Measurements from ENCODE around the gene HFM1. TPM values are rescaled to one million over a fixed set of nuclear protein-coding genes. Genes with fewer than 3 reads are reported as not detected.
A peak's percentile ranks its signal among the peaks of the same experiment; 100 is the strongest.

The HFM1 gene
- total RNA-seq (2014; rRNA removed; shearing (Covaris generic)) = 0.41 and 1.3 TPM in 2 replicates
- 1.4 and 1.6 TPM in 2 replicates for total RNA-seq (2022)
- Bru-seq, nascent RNA = percentile 33 among the genes with signal in this experiment
- BruChase-seq, experiment 1, labeled RNA remaining after a 6-hour chase = percentile 30 among the genes with signal in this experiment
- percentile 35 among the genes with signal in this experiment for BruChase-seq, experiment 2, labeled RNA remaining after a 2-hour chase
- long read RNA-seq, partial matches to known transcripts = 0 of 2 reads
- long read RNA-seq, other reads (novel, unspliced or antisense) = 2 of 2 reads

DNA sequence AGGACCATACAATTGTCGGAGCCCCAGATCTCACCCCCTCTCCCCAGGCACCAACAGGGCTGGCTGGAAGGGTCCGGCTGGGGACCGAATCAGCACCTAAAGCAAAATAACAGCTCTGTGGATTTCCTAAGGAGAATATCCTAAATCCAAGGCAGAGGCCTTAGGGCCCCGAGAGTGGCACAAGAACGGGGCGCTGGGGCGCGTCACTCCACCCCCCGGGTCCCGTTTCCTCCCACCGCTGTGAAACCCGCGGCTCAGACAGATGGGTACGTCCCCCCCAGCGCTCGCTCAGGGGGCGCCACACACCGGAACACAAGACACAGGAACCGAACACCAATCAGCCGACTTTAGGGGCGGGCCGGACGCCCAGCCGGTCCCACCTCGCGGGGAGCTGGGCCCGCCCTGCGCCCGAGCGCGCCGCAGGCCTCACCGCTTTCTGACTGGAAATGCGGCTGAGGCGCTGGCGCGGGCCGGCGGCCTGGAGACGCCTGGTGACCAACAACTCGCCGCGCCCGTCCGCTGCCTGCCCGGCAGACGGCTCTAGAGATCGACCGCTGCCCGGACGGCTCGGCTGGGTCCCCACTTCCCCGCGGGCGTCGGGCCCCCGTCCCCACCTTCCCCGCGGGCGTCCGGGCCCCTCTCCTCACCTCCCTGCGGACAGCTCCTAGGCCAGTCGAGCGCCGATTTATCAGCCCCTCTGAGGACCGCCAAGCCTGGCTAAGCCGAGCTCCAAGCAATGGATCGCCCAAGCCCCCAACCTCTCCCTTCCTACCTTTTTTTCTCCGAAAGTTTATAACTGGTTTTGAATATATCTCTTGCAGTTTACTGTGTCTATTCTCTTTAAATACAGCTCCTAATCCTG lies at the start of gene HFM1:
TSS of gene HFM1 (minus strand) at position 687 of the 862 bp plus-strand sequence. CDS start 3,755 bp downstream, outside the sequence.
- no peaks in the 10 kb centered on the region for H4K20me1 ChIP-seq (ENCODE audit: insufficient read depth, low read length)
- no peaks in the 10 kb centered on the region for H3K36me3 ChIP-seq (ENCODE audit: insufficient read depth, low read length)
- H3K9me2 ChIP-seq (ENCODE audit: insufficient read depth, low read length) = no peaks in the 10 kb centered on the region
- peak within 1 kb of the TSS; percentile 86 for H3K4me2 ChIP-seq (ENCODE audit: low read length)
- H3K9me3 ChIP-seq (ENCODE audit: low read length) = no peaks in the 10 kb centered on the region
- H3K79me2 ChIP-seq (ENCODE audit: insufficient read depth, low read depth, low read length) = no peaks in the 10 kb centered on the region
- no TSS peak for BruUV-seq (replicated peaks)
- no peak within 1 kb of the TSS for H3K27ac ChIP-seq (ENCODE audit: low read depth, low read length, poor library complexity, severe bottlenecking)
- H3K4me3 ChIP-seq (ENCODE audit: low read depth, low read length, poor library complexity, severe bottlenecking) = peak within 1 kb of the TSS; percentile 71
- intact Hi-C loops (cut with micrococcal nuclease; ENCODE audit: unreplicated experiment) = loop anchor here (5.0 to 10.0 kb wide), 2 partner anchors 237 to 520 kb away; no protein-coding TSS in a partner anchor
- H2AFZ ChIP-seq (ENCODE audit: low read length) = peak within 1 kb of the TSS; percentile 84
- peak; percentile 36 for TF ChIP-seq CTCF (conservative IDR thresholded peaks at IDR 0.05; ENCODE audit: low read length)
- no peak for TF ChIP-seq EZH2phosphoT487 (IDR thresholded peaks at IDR 0.05; ENCODE audit: borderline replicate concordance, low read depth, low read length)
- ChIA-PET POLR2A (interaction anchor here (0.6 to 1.7 kb wide), 3 partner anchors 78 to 392 kb away, joined by 3 to 5 read pairs (median 4); partner anchors contain the start of gene CDC7), CTCF (ENCODE audit: unreplicated experiment) (no interaction called here)
- peak; percentile 86 for DNase-seq (ENCODE audit: low spot score)
- peaks cover 8% of the 10 kb centered on the region for H3K4me1 ChIP-seq (ENCODE audit: insufficient read depth, low read length, poor library complexity, severe bottlenecking)

GRCh38 chr1:91454136-91454535 lies 49.5 kb upstream of the HFM1 start:
- Histone ChIP-seq H3K79me2 (ENCODE audit: insufficient read depth, low read depth, low read length) (no peaks in the 10 kb centered on the region), H3K36me3 (ENCODE audit: insufficient read depth, low read length) (no peaks in the 10 kb centered on the region), H4K20me1 (ENCODE audit: insufficient read depth, low read length) (no peaks in the 10 kb centered on the region), H3K27ac (ENCODE audit: low read depth, low read length, poor library complexity, severe bottlenecking) (no peak overlapping the region), H3K9me2 (ENCODE audit: insufficient read depth, low read length) (no peaks in the 10 kb centered on the region), H3K4me3 (ENCODE audit: low read depth, low read length, poor library complexity, severe bottlenecking) (no peak overlapping the region), H3K9me3 (ENCODE audit: low read length) (no peaks in the 10 kb centered on the region), H3K4me1 (ENCODE audit: insufficient read depth, low read length, poor library complexity, severe bottlenecking) (no peaks in the 10 kb centered on the region), H3K4me2 (ENCODE audit: low read length) (no peak overlapping the region), H2AFZ (ENCODE audit: low read length) (no peak overlapping the region)
- BruUV-seq (replicated peaks) = no TSS peak
- TF ChIP-seq CTCF (conservative IDR thresholded peaks at IDR 0.05; ENCODE audit: low read length) = no peak
- no peak for TF ChIP-seq EZH2phosphoT487 (IDR thresholded peaks at IDR 0.05; ENCODE audit: borderline replicate concordance, low read depth, low read length)
- intact Hi-C loops (cut with micrococcal nuclease; ENCODE audit: unreplicated experiment) = no loop called here
- POLR2A ChIA-PET = no interaction called here
- CTCF ChIA-PET (ENCODE audit: unreplicated experiment) = no interaction called here
- no peak for DNase-seq (ENCODE audit: low spot score)

Measured in OCI-LY7 (cell line).